ENCODE data around the gene MADD. TPM values are rescaled to one million over a fixed set of nuclear protein-coding genes. Genes with fewer than 3 reads are reported as not detected.
A peak's percentile ranks its signal among the peaks of the same experiment; 100 is the strongest.

Gene MADD
- total RNA-seq, 1 experiment from 2014 or later, result 41.0 TPM

DNA sequence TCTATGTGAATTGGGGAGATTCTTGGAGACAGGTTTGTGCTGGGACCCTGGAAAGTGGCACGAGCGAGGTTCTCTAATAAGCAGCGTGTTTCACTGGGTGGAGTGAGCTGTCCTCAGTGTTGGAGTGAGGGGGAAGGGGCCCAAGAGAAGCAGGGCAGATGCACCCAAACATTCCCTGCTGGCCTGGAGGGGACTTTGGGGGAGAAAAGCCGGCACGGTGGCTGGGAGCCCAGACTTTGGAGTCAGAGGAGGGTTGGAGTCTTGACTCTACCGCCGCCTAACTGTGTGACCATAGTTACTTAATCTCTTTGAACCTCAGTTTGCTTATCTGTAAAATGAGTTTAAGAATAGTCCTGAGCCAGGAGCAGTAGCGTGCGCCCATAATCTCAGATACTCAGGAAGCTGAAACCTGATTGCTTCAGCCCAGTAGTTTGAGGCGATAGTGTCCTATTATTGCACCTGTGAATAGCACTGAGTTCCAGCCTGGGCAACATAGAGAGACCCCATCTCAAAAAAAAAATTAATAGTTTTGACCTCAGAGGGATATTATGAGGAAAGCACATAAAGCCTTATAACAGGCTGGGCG lies 11.5 kb upstream of the MADD start:
- peaks cover 4% of the 10 kb centered on the region for H3K23me2 ChIP-seq (ENCODE audit: insufficient read length, low read depth, low read length, poor library complexity, severe bottlenecking)
- no peak overlapping the region for H2BK15ac ChIP-seq (ENCODE audit: low read depth, low read length)
- H3K79me1 ChIP-seq (ENCODE audit: insufficient read depth, low read depth, low read length, poor library complexity, severe bottlenecking), result no peaks in the 10 kb centered on the region
- no peak overlapping the region for H3K23ac ChIP-seq (ENCODE audit: insufficient read length, low read depth, low read length)
- no peak for DNase-seq
- no peak overlapping the region for H2AFZ ChIP-seq (ENCODE audit: low read length)
- Mint-ChIP-seq H3K36me3 (ENCODE audit: insufficient read depth in 1 of 3, low read depth in 3 of 3) (no peaks in the 10 kb centered on the region; a peak in 1 of 7 replicates), H3K4me3 (peak overlapping the region; percentile 61 to 80), H3K9me3 (no peaks in the 10 kb centered on the region), H3K27ac (peak overlapping the region; percentile 80 to 96 (median 91); a peak in 6 of 7 replicates), H3K27me3 (ENCODE audit: low read depth) (no peaks in the 10 kb centered on the region; the same call in 1 of the 2 replicates), H3K4me1 (peaks cover 18 to 25% of the 10 kb centered on the region in 2 experiments)
- H3K9me3 ChIP-seq (ENCODE audit: control insufficient read depth, low read depth, low read length), result no peaks in the 10 kb centered on the region
- peak overlapping the region; percentile 80 for H2BK120ac ChIP-seq (ENCODE audit: low read depth, low read length, poor library complexity, severe bottlenecking)
- H2BK5ac ChIP-seq (ENCODE audit: insufficient read length, low read length), result no peak overlapping the region
- H3K79me2 ChIP-seq (ENCODE audit: insufficient read depth, low read length), result peaks cover 2% of the 10 kb centered on the region; the same call in 1 of the 2 replicates
- H3K4me1 ChIP-seq (ENCODE audit: insufficient read depth, low read length), result no peaks in the 10 kb centered on the region; the same call in 1 of the 2 replicates
- no peak overlapping the region for H3K27ac ChIP-seq (ENCODE audit: insufficient read length, low read depth, low read length)
- H4K91ac ChIP-seq (ENCODE audit: insufficient read length, low read depth, low read length), result no peak overlapping the region
- H4K8ac ChIP-seq (replicated peaks; ENCODE audit: insufficient read length, low read depth, low read length), result no peak overlapping the region
- H3K18ac ChIP-seq (ENCODE audit: insufficient read length, low read depth, low read length), result no peak overlapping the region
- H3K4ac ChIP-seq (ENCODE audit: low read depth, low read length), result no peak overlapping the region
- H4K5ac ChIP-seq (ENCODE audit: insufficient read length, low read depth, low read length), result no peak overlapping the region
- H3K14ac ChIP-seq (ENCODE audit: insufficient read depth, low read length), result peak overlapping the region; percentile 43; the same call in 1 of the 2 replicates
- H2AK5ac ChIP-seq (ENCODE audit: insufficient read length, low read length), result no peak overlapping the region
- no peak overlapping the region for H3K9ac ChIP-seq (ENCODE audit: extremely low read depth, insufficient read length, low read length)
- no peaks in the 10 kb centered on the region for H4K20me1 ChIP-seq (ENCODE audit: control insufficient read depth, insufficient read depth, insufficient read length)
- WGBS (ENCODE audit: extremely low coverage, insufficient read length, low lambda C conversion rate), result no CpG with 5 or more reads among the region's 11 CpGs
- no peak overlapping the region for H3K56ac ChIP-seq (ENCODE audit: insufficient read length, low read depth, low read length)
- H2BK20ac ChIP-seq (ENCODE audit: low read depth, low read length, poor library complexity, severe bottlenecking), result no peak overlapping the region
- peak overlapping the region; percentile 54 for H3K4me2 ChIP-seq (ENCODE audit: insufficient read depth, insufficient read length, low read length)
- H3T11ph ChIP-seq (ENCODE audit: low read length), result no peak overlapping the region
- H3K27me3 ChIP-seq (ENCODE audit: insufficient read depth, low read length), result no peaks in the 10 kb centered on the region
- TF ChIP-seq, protein P1, sequence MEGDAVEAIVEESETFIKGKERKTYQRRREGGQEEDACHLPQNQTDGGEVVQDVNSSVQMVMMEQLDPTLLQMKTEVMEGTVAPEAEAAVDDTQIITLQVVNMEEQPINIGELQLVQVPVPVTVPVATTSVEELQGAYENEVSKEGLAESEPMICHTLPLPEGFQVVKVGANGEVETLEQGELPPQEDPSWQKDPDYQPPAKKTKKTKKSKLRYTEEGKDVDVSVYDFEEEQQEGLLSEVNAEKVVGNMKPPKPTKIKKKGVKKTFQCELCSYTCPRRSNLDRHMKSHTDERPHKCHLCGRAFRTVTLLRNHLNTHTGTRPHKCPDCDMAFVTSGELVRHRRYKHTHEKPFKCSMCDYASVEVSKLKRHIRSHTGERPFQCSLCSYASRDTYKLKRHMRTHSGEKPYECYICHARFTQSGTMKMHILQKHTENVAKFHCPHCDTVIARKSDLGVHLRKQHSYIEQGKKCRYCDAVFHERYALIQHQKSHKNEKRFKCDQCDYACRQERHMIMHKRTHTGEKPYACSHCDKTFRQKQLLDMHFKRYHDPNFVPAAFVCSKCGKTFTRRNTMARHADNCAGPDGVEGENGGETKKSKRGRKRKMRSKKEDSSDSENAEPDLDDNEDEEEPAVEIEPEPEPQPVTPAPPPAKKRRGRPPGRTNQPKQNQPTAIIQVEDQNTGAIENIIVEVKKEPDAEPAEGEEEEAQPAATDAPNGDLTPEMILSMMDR (conservative IDR thresholded peaks at IDR 0.05), result no peak
- no peak overlapping the region for H2BK12ac ChIP-seq (ENCODE audit: insufficient read length, low read depth, low read length)
